Mesothelial cell of epicardium (in vitro differentiated cells): ENCODE data around the gene PPFIA4. TPM values are rescaled to one million over a fixed set of nuclear protein-coding genes. Genes with fewer than 3 reads are reported as not detected.

ENCODE experiments used
- DNase-seq, 2 experiments: peaks; one replicate each; pipeline ENCODE4 v3.0.0; 2021; ENCODE audit warnings: low spot score in 2 of 2; ENCODE audit not compliant: unreplicated experiment in 2 of 2
- H3K27ac Mint-ChIP-seq: 2 replicates; pipeline ENCODE4 v1.8.0; 2021; ENCODE audit warnings: mixed read lengths
- H3K27me3 Mint-ChIP-seq: 2 replicates; pipeline ENCODE4 v1.8.0; 2021; ENCODE audit warnings: low read depth, mixed read lengths
- H3K36me3 Mint-ChIP-seq: 2 replicates; pipeline ENCODE4 v1.8.0; 2021; ENCODE audit warnings: mixed read lengths
- H3K4me1 Mint-ChIP-seq: 2 replicates; pipeline ENCODE4 v1.8.0; 2021; ENCODE audit warnings: mixed read lengths
- H3K4me3 Mint-ChIP-seq: 2 replicates; pipeline ENCODE4 v1.8.0; 2021; ENCODE audit warnings: mild to moderate bottlenecking, moderate library complexity, mixed read lengths
- H3K9me3 Mint-ChIP-seq: 2 replicates; pipeline ENCODE4 v1.8.0; 2021; ENCODE audit warnings: mixed read lengths
- total RNA-seq: library from RNA; stranded (reverse); gene quantifications from 3 replicates; pipeline ENCODE4 v1.2.1, GENCODE V29; 2021
- TF ChIP-seq, protein P1 (sequence below): fragments of 200-600 bp; sonication (generic); IDR thresholded peaks from one replicate; pipeline ENCODE4 v1.5.0; 2021; ENCODE audit warnings: antibody characterized with exemption; ENCODE audit not compliant: unreplicated experiment

The PPFIA4 gene
- total RNA-seq, 1 donor from 2014 or later: 35.3 TPM

DNA sequence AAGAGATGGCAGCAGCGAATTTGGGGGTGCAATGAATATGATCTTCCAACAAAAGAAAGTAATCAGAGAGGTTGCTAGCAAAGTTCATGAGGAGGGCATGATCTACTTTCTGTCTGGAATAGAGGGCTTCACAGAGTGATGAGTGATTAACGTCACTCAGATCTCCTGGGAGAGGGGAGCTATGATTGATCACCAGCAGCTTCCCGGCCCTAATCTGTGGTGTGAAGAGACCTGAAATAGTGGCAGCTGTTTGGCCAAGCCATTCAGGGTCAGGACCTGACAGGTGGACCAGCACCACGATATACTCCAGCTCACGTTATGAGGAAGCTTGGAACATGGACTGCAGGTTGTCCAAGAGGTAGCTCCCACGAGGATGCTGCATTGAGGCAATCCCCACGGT is 39.0 kb upstream of the PPFIA4 start:
- H3K9me3 Mint-ChIP-seq: peaks cover 8% of the 10 kb centered on the region
- TF ChIP-seq, protein P1, sequence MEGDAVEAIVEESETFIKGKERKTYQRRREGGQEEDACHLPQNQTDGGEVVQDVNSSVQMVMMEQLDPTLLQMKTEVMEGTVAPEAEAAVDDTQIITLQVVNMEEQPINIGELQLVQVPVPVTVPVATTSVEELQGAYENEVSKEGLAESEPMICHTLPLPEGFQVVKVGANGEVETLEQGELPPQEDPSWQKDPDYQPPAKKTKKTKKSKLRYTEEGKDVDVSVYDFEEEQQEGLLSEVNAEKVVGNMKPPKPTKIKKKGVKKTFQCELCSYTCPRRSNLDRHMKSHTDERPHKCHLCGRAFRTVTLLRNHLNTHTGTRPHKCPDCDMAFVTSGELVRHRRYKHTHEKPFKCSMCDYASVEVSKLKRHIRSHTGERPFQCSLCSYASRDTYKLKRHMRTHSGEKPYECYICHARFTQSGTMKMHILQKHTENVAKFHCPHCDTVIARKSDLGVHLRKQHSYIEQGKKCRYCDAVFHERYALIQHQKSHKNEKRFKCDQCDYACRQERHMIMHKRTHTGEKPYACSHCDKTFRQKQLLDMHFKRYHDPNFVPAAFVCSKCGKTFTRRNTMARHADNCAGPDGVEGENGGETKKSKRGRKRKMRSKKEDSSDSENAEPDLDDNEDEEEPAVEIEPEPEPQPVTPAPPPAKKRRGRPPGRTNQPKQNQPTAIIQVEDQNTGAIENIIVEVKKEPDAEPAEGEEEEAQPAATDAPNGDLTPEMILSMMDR: no peak
- no peaks in the 10 kb centered on the region for H3K36me3 Mint-ChIP-seq
- H3K27me3 Mint-ChIP-seq: peaks cover 59% of the 10 kb centered on the region
- no peaks in the 10 kb centered on the region for H3K4me1 Mint-ChIP-seq
- H3K4me3 Mint-ChIP-seq: no peak overlapping the region
- no peak for DNase-seq
- no peak overlapping the region for H3K27ac Mint-ChIP-seq

DNA sequence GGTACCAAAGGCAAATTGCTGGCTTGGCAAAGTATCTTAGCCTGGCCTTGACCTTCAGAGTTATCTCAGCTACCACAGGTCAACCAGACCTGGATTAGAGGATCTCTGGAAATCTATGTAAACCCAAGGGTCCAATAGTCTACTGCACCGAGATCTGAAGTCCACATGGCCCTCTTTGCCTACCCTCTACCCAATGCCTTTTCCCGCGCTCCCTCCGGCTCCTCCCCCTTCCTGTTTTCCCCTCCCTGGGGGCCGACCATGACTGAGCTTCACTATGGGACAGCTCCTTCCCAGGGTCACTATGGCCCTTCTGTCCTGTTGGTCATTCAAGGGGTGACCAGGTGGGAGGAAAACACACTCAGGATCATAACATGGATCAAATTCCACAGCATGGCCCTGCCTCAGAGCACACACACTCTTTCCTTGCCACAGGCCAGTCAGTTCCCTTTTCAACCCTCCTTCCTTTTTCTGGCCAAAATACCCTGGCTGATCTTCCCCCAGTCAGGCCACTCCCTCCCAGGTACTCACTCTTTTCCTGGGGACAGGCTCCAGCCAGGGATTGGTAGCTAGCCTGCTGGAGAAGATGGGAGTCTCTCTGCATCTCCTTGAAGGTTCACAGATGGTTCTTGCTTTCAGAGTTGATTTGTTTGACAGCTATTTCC is 38.2 kb upstream of the PPFIA4 start:
- Mint-ChIP-seq H3K36me3 (no peaks in the 10 kb centered on the region), H3K27me3 (peaks cover 62% of the 10 kb centered on the region), H3K4me3 (no peak overlapping the region), H3K4me1 (no peaks in the 10 kb centered on the region), H3K9me3 (peaks cover 8% of the 10 kb centered on the region), H3K27ac (no peak overlapping the region)
- TF ChIP-seq, protein P1: no peak
- DNase-seq: no peak

DNA sequence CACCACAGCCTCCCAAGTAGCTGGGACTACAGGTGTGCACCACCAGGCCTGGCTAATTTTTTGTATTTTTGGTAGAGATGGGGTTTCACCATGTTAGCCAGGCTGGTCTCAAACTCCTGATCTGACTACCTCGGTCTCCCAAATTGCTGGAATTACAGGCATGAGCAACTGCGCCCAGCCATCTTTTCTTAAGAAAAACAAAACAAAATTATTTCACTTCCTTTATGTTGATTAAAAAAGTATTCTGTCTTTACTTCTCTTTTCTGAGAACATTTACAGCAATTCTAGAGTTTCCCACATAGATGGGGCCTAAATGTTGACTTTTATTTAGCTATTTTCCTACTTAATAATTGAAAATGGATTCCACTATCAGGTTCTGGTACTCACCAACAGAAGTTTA is 36.4 kb upstream of the PPFIA4 start:
- TF ChIP-seq, protein P1: no peak
- no peak overlapping the region for H3K27ac Mint-ChIP-seq
- peaks cover 69% of the 10 kb centered on the region for H3K27me3 Mint-ChIP-seq
- H3K4me3 Mint-ChIP-seq: no peak overlapping the region
- no peaks in the 10 kb centered on the region for H3K36me3 Mint-ChIP-seq
- no peak for DNase-seq
- H3K4me1 Mint-ChIP-seq: no peaks in the 10 kb centered on the region
- H3K9me3 Mint-ChIP-seq: peaks cover 8% of the 10 kb centered on the region

DNA sequence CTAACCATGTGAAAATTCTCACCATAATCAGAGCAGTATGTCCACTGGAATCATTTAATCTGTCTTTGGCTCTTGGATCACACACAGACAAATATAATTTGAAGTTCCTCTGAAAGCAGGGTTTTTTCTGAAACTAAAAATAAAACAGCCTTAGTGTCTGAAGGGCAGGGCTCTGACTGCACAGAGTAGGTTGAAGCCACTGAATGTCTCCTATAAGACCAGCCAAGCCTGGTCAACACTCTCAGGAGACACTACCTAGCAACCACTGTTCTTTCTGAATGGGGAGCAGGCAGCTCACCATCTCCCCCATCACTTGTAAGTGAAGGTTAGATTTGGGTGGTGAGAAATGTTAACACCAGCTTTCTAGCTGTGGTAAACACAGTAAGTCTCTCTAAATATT is 35.2 kb upstream of the PPFIA4 start:
- H3K4me1 Mint-ChIP-seq: no peaks in the 10 kb centered on the region
- H3K9me3 Mint-ChIP-seq: peaks cover 8% of the 10 kb centered on the region
- H3K27ac Mint-ChIP-seq: no peak overlapping the region
- H3K36me3 Mint-ChIP-seq: no peaks in the 10 kb centered on the region
- H3K27me3 Mint-ChIP-seq: peaks cover 75% of the 10 kb centered on the region
- TF ChIP-seq, protein P1: no peak
- no peak overlapping the region for H3K4me3 Mint-ChIP-seq
- DNase-seq: no peak

DNA sequence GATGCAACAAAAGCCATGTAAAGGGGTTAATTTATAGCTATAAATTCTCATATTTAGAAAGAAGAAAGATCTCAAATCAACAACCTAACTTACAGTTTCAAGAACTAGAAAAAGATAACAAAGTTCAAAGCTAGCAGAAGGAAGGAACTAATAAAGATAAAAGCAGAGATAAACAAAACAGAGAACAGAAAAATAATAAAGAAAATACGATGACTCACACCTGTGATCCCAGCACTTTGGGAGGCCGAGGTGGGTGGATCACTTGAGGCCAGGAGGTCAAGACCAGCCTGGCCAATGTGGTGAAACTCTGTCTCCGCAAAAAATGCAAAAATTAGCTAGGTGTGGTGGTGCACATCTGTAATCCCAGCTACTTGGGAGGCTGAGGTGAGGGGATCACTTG is 31.5 kb upstream of the PPFIA4 start:
- no peak overlapping the region for H3K27ac Mint-ChIP-seq
- TF ChIP-seq, protein P1: no peak
- H3K36me3 Mint-ChIP-seq: no peaks in the 10 kb centered on the region
- no peaks in the 10 kb centered on the region for H3K4me1 Mint-ChIP-seq
- no peak for DNase-seq
- peaks cover 76% of the 10 kb centered on the region for H3K27me3 Mint-ChIP-seq
- H3K9me3 Mint-ChIP-seq: peaks cover 8% of the 10 kb centered on the region
- no peak overlapping the region for H3K4me3 Mint-ChIP-seq
